NCI-H2029 treated with DMSO at 0.1 percent for 48 hours (cell line): ENCODE measurements around the gene FBLN1.

Experiments
- DNase-seq: peaks from one replicate; lab custom pipeline; 2025; lab: John Stamatoyannopoulos, UW

The FBLN1 gene

DNA sequence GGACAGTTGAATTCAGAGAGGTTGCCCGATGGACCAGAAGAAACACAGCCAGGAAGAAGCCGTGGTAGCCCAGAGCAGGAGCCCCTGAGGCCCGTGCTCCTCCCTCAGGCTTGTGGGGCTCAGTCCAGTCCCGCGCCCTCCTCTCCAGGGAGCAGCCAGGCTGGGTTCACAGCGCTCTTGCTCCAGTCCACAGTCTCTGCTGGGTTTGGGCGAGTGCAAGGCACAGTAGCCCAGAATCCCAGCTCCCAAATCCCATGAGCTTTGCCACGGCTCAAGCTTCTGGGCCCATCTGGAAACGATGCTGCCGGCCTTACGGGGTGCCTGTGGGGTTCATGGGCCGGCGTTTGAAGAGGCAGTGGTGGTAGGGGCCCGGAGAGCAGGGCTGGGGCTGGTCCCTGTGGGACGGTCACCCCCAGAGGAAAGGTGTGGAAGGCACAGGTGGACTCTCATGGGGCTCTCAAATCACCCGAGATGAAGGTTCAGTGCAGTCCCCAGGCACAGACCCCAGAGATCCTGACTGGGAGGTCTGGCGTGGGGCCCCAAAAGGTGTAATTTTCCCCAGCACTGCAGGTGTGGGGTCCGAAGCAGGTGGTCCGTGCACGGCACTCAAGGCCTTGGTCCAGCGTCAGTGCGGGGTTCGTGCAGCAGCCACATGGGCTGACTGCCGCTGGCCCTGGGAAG, 138.4 kb downstream of the FBLN1 start:
- DNase-seq, result no peak

DNA sequence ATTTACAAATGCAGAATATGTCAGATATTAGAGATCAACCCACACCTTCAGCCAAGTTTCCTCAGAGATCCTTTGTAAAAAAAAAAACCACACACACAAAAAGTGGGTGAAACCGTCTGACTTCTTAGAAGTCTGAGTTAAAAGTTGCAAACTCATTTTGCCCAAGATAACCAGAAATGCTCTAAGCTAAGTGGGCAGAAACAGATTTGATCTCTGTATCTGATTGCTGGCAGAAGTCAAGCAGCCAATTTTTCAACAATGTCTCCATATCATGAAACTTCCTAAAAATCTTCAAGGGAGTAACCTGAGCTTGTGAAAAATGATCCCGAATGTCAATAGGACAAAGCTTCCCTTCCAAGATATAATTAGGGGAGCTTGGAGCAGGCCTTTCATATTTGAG, 140.3 kb downstream of the FBLN1 start:
- no peak for DNase-seq

- no peak for DNase-seq
These were observed 142.0 kb downstream of the FBLN1 start for GRCh38 chr22:45644714-45645113.

- DNase-seq, result no peak
These were observed 142.5 kb downstream of the FBLN1 start for GRCh38 chr22:45645150-45645525.

DNA sequence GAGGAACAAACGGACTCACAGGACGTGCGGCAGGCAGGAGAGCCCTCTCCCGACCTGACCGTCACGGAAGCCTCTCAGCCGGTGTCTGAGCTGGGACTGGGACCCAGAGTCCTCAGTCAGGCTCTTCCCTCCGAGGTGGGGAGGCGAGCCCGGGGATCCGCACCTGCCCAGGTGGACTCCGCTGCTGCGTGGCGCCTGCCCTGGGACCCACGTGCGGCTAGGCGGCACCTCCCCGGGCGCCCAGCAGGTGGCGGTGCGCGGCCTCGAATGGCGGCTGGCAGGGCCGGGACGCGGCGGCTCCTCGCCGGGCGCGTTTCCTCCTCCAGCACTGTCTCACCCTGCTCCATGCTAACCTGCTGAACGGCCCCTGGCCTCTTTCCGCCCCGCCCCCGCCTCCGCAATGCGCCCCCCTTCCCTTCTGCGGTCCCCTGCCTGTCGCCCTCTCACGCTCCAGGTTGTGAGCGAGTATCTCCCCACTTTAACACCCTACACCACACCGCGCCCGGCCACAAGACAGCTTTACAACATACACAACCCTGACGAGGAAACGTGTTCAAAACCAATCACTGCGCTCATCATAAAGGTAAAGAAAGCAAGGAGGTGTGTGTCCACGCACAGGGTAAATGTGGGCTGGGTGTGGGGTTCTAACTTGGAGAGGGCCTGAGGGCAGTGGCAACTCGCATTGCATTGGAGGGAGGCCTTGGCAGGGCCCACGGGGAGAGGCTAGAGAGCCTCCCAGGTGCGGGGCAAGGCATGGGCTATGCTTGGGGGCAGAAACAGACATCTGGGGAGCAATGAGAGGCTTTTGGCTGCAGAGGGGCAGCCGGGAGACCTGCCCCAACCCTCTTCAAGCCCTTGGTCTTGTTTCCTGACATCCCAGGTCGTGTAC, 143.1 kb downstream of the FBLN1 start:
- DNase-seq, result peak; percentile 25

DNA sequence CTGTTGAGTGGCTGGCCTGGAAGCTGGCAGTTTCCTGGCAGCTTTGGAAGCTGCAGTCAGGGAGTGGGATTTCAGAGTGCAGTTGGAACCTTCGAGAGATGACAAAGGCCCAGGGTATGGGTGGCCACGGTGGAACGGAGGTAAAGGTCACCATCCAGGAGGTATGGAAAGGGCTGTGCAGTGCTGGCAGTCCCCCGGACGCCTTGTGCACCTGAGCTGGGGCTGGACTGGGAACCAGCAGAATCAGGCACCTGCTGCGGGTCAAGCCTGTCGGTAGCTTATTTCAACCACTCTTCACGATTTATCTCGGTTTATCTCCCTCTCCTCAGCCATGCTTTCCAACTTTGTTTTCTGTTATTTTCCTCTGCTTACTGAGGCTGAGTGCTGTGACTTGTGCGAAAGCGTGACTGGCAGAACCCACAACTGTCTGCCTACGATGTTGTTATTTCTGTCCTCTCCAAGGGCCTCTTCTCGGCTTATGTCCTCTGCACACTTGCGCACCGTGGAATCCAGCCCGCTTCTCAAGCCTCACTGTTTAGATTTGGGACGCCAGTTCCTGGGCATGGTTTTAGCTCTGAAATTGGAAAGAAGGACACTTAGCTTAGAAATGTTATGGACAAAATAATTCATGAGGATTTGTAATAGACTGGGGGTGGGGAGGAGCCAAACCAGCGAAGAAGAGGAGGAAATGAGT, 145.0 kb downstream of the FBLN1 start:
- DNase-seq, result no peak

- no peak for DNase-seq
These were observed 145.8 kb downstream of the FBLN1 start for GRCh38 chr22:45648301-45649117.

- no peak for DNase-seq
These were observed 147.1 kb downstream of the FBLN1 start for GRCh38 chr22:45649809-45650208.

DNA sequence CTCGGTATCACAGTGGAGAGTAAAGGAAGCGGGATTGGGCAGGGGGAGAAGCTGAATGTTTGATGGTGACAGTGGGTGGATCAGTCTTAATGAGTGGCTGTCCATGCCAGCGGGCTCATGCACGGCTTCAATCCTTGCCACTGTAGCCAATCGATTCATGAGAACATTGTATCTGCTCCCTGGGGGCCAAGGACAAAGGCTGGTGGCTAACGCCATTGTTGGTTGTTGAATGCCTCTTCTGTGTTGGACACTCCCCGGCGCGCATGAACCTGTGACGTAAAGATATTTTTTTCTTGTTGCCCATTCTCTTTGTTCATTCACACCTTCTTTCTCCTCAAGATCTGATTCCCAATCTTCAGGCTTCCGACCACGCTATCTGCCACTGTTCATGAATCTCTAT, 148.0 kb downstream of the FBLN1 start:
- DNase-seq, result no peak
